HepG2 (cell line): Measurements from ENCODE around the gene ABCG1. TPM values are rescaled to one million over a fixed set of nuclear protein-coding genes. Genes with fewer than 3 reads are reported as not detected.

Experiments
- ATAC-seq: fragments of 200-7000 bp; cut with Tn5 transposase; 3 replicates; pipeline ENCODE4 v1.9.1; 2020; ENCODE audit warnings: mild to moderate bottlenecking, moderate library complexity
- BruUV-seq: library from RNA; stranded (reverse); fragments of 400-500 nt; replicated peaks from 2 replicates; lab custom pipeline; 2021; lab: Mats Ljungman, UMichigan
- CTCF ChIA-PET: fragments of 300-600 bp; formaldehyde crosslinking; extraction: SDS; loops from one replicate; lab custom pipeline; 2021; ENCODE audit warnings: low total read pairs, inconsistent platforms, low intra/inter-chr PET ratio; lab: Yijun Ruan, JAX
- POLR2A ChIA-PET: fragments of 350-600 bp; sonication (Branson Sonifier 250); formaldehyde crosslinking; loops from one replicate; lab custom pipeline; 2020; ENCODE audit warnings: antibody characterized with exemption, inconsistent platforms; lab: Yijun Ruan, JAX
- DNase-seq: peaks from one replicate; pipeline ENCODE4 v3.0.0-alpha.2; 2015; ENCODE audit warnings: low spot score
- FAIRE-seq: peaks from 3 replicates; lab custom pipeline; 2011; peaks lifted over from hg19 to GRCh38; lab: Jason Lieb, UNC
- H2AFZ ChIP-seq: one replicate; pipeline ENCODE4 v1.6.1; 2011; ENCODE audit warnings: low read length, inconsistent platforms
- H3K27ac ChIP-seq: fragments of 300-600 bp; 3 replicates; pipeline ENCODE4 v1.8.0; 2011; ENCODE audit warnings: mixed run types, mild to moderate bottlenecking, mixed read lengths, low read length, inconsistent platforms; ENCODE audit not compliant: insufficient read depth; ENCODE audit errors: extremely low read length
- H3K27me3 ChIP-seq, 2 experiments: fragments of 200-600 bp in 1 of 2; 2 replicates in 1 of 2; 3 replicates in 1 of 2; pipeline versions ENCODE4 v1.6.0 to v1.8.0; 2011; ENCODE audit warnings: low read length in 2 of 2, mild to moderate bottlenecking in 2 of 2, moderate library complexity in 2 of 2, inconsistent platforms in 1 of 2; ENCODE audit not compliant: insufficient read depth in 2 of 2, control insufficient read depth in 1 of 2
- H3K36me3 ChIP-seq, 2 experiments: fragments of 200-600 bp in 1 of 2; replicated peaks in 1 of 2; 2 replicates in 1 of 2; 3 replicates in 1 of 2; pipeline versions ENCODE4 v1.5.1 to v1.8.0; 2011; ENCODE audit warnings: low read length in 2 of 2, inconsistent platforms in 1 of 2; ENCODE audit not compliant: insufficient read depth in 2 of 2, control insufficient read depth in 1 of 2
- H3K4me1 ChIP-seq: 2 replicates; pipeline ENCODE4 v1.5.1; 2012; ENCODE audit warnings: low read length, inconsistent platforms; ENCODE audit not compliant: insufficient read depth
- H3K4me2 ChIP-seq: 2 replicates; pipeline ENCODE4 v1.6.0; 2011; ENCODE audit warnings: low read depth, low read length, inconsistent platforms
- H3K4me3 ChIP-seq, 3 experiments: fragments of 200-600 bp in 1 of 3; sonication (generic), shearing (Covaris generic) in 1 of 3; replicated peaks in 1 of 3; 2 replicates each; pipeline ENCODE4 v1.5.1; 2011 to 2016; ENCODE audit warnings: low read length in 3 of 3, inconsistent platforms in 2 of 3, low read depth in 2 of 3, mild to moderate bottlenecking in 2 of 3, control low read depth in 1 of 3, mixed read lengths in 1 of 3; ENCODE audit not compliant: insufficient read depth in 1 of 3
- H3K79me2 ChIP-seq: one replicate; pipeline ENCODE4 v1.6.1; 2011; ENCODE audit warnings: low read length, inconsistent platforms; ENCODE audit not compliant: insufficient read depth
- H3K9ac ChIP-seq: 2 replicates; pipeline ENCODE4 v1.6.0; 2011; ENCODE audit warnings: mild to moderate bottlenecking, low read depth, low read length, inconsistent platforms; ENCODE audit not compliant: insufficient read depth
- H3K9me3 ChIP-seq: 2 replicates; pipeline ENCODE4 v1.5.1; 2012; ENCODE audit warnings: mild to moderate bottlenecking, low read length
- H4K20me1 ChIP-seq: 2 replicates; pipeline ENCODE4 v1.6.0; 2011; ENCODE audit warnings: inconsistent platforms, mild to moderate bottlenecking, low read length, moderate library complexity; ENCODE audit not compliant: insufficient read depth
- HNRNPL ChIP-seq: fragments of 200-400 bp; formaldehyde crosslinking; IDR thresholded peaks from 2 replicates; pipeline ENCODE4 v1.6.1; 2017; ENCODE audit warnings: mild to moderate bottlenecking, low read depth, low read length
- NFAT5 ChIP-seq: sonication (generic); formaldehyde crosslinking; IDR thresholded peaks from 2 replicates; pipeline ENCODE4 v1.4.0; 2020; ENCODE audit warnings: missing genetic modification reagents
- SOX13 ChIP-seq, 3 experiments: fragments of 450-650 bp in 1 of 3; sonication (generic) in 1 of 3; formaldehyde crosslinking in 1 of 3; IDR thresholded peaks in 2 of 3; conservative IDR thresholded peaks in 1 of 3; 2 replicates each; pipeline versions ENCODE4 v1.5.0 to v1.6.1; 2016 to 2020; ENCODE audit warnings: antibody characterized with exemption in 1 of 3, mild to moderate bottlenecking in 1 of 3, missing compliant biosample characterization in 1 of 3, missing genetic modification reagents in 1 of 3, moderate library complexity in 1 of 3
- WGBS: methylation state at CpG from one replicate; pipeline ENCODE4 v1.1.6; 2017; ENCODE audit warnings: low lambda C conversion rate; 5-methylcytosine and 5-hydroxymethylcytosine counted together
- in situ Hi-C: cut with HindIII; loops from 2 replicates; pipeline ENCODE4 v1.10.0; 2017; ENCODE audit warnings: low pct_unique_long_range_greater_than_20kb; ENCODE audit not compliant: extremely low pct_ligation_motif_present
- intact Hi-C: fragments of 100-400 bp; cut with micrococcal nuclease; formaldehyde crosslinking; loops from one replicate; pipeline ENCODE4 v1.10.0; 2022; ENCODE audit not compliant: unreplicated experiment
- polyA plus RNA-seq, 8 experiments: library from polyadenylated mRNA; depleted of rRNA in 3 of 8; stranded (reverse) in 7 of 8; unstranded in 1 of 8; fragments of >200 nt; fragmentation: Illumina TruSeq in 4 of 8; extraction: Trizol in 4 of 8; gene quantifications; 2 replicates each; pipeline versions ENCODE4 v1.2.1 to v1.2.3, GENCODE V29; 2011 to 2016; ENCODE audit warnings: low read depth in 4 of 8, missing spikeins in 1 of 8, mixed read lengths in 1 of 8; ENCODE audit not compliant: insufficient read depth in 1 of 8
- total RNA-seq, 5 experiments: library from RNA; depleted of rRNA; stranded (reverse); fragments of >200 nt; fragmentation: Illumina TruSeq; extraction: Trizol; gene quantifications; 2 replicates each; pipeline ENCODE4 v1.2.3, GENCODE V29; 2016; ENCODE audit warnings: low read depth in 1 of 5
- TF ChIP-seq, protein P1 (sequence below): sonication (generic); formaldehyde crosslinking; IDR thresholded peaks from 2 replicates; pipeline ENCODE4 v1.5.1; 2020; ENCODE audit warnings: mild to moderate bottlenecking, missing genetic modification reagents, moderate library complexity

The ABCG1 gene
- total and polyA plus RNA-seq, 2 of the 13 experiments (the other 11 are each of a cell fraction or from before 2014, with no cell fraction given): 0.04 TPM; not detected in 1

- FAIRE-seq (no peak), DNase-seq (peak; percentile 8), ATAC-seq (peak; percentile 15)
- Histone ChIP-seq H3K4me2 (peak overlapping the region; percentile 41), H3K27ac (no peak overlapping the region), H4K20me1 (no peaks in the 10 kb centered on the region), H3K27me3 (no peaks in the 10 kb centered on the region; a peak in 2 of 5 replicates), H3K9ac (no peak overlapping the region), H3K4me3 (peak overlapping the region in 1 of 3 experiments; percentile 21; a peak in 1 of 6 replicates), H3K36me3 (no peaks in the 10 kb centered on the region), H3K79me2 (no peaks in the 10 kb centered on the region), H3K4me1 (peaks cover 61% of the 10 kb centered on the region), H2AFZ (no peak overlapping the region), H3K9me3 (no peaks in the 10 kb centered on the region)
- TF ChIP-seq, protein P1, sequence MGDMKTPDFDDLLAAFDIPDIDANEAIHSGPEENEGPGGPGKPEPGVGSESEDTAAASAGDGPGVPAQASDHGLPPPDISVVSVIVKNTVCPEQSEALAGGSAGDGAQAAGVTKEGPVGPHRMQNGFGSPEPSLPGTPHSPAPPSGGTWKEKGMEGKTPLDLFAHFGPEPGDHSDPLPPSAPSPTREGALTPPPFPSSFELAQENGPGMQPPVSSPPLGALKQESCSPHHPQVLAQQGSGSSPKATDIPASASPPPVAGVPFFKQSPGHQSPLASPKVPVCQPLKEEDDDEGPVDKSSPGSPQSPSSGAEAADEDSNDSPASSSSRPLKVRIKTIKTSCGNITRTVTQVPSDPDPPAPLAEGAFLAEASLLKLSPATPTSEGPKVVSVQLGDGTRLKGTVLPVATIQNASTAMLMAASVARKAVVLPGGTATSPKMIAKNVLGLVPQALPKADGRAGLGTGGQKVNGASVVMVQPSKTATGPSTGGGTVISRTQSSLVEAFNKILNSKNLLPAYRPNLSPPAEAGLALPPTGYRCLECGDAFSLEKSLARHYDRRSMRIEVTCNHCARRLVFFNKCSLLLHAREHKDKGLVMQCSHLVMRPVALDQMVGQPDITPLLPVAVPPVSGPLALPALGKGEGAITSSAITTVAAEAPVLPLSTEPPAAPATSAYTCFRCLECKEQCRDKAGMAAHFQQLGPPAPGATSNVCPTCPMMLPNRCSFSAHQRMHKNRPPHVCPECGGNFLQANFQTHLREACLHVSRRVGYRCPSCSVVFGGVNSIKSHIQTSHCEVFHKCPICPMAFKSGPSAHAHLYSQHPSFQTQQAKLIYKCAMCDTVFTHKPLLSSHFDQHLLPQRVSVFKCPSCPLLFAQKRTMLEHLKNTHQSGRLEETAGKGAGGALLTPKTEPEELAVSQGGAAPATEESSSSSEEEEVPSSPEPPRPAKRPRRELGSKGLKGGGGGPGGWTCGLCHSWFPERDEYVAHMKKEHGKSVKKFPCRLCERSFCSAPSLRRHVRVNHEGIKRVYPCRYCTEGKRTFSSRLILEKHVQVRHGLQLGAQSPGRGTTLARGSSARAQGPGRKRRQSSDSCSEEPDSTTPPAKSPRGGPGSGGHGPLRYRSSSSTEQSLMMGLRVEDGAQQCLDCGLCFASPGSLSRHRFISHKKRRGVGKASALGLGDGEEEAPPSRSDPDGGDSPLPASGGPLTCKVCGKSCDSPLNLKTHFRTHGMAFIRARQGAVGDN (CRISPR knock-in tag): 0 out of 2 replicates have a peak, but pooled peaks have one; percentile 5
- TF ChIP-seq NFAT5 (no peak), HNRNPL (0 out of 2 replicates have a peak, but pooled peaks have one; percentile 47), SOX13 (IDR thresholded peaks at IDR 0.05) (no peak), SOX13 (CRISPR knock-in tag; conservative IDR thresholded peaks at IDR 0.05 in 1 of 2, IDR thresholded peaks at IDR 0.05 in 1 of 2) (no peak)
- in situ Hi-C loops (no loop called here), intact Hi-C loops (no loop called here)
- POLR2A ChIA-PET: no interaction called here
- WGBS: 6% methylated on average over 7 of the region's 13 CpGs
- BruUV-seq: no TSS peak
- CTCF ChIA-PET: no interaction called here
These were observed 94.6 kb downstream of the ABCG1 start for GRCh38 chr21:42313501-42313969.
